GM12872 (cell line): Measurements from ENCODE around the gene SEMA6D.

ENCODE experiments used
- CTCF ChIP-seq: IDR thresholded peaks from 3 replicates; pipeline ENCODE4 v1.5.1; 2011; ENCODE audit warnings: low read depth, mild to moderate bottlenecking, low read length, moderate library complexity; ENCODE audit not compliant: insufficient read depth

SEMA6D gene

DNA sequence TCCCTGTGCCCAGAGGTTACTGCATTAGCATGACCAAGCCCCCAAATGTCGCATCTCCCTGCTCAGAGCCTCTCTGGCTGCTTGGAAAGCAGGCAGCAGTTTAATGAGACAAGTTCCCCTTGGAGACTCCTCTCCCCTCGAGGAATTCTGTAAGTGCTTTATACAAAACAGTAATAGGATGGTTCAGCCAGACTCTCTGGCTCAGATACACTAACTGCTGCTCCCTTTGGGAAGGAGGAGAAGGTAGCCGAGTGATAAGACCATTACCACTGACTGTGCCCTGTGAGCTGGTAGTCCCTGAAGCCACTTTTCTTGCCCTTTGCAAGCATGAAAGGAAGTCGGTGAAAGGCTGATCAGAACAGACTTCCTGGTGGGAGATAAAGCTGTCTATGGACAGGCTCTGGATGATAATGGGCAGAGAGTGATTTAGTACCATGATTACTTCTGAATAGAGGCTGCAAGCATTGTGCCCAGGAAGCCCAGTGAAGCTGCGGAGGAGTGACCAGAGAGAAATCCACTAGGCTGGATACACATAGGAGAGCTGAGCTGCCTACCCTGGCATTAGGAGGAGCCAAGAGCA lies 100.8 kb downstream of the SEMA6D start:
- no peak for TF ChIP-seq CTCF

GRCh38 chr15:47819158-47819557 lies 101.9 kb downstream of the SEMA6D start:
- no peak for TF ChIP-seq CTCF

GRCh38 chr15:47820057-47820746 lies 102.9 kb downstream of the SEMA6D start:
- TF ChIP-seq CTCF = no peak

- TF ChIP-seq CTCF = no peak
These were observed 103.5 kb downstream of the SEMA6D start for GRCh38 chr15:47820747-47821319.

- no peak for TF ChIP-seq CTCF
These were observed 104.7 kb downstream of the SEMA6D start for GRCh38 chr15:47822048-47822447.
